Fibroblast of lung (primary cell): Measurements from ENCODE around the gene CADM2. TPM values are rescaled to one million over a fixed set of nuclear protein-coding genes. Genes with fewer than 3 reads are reported as not detected.

ENCODE experiments used
- DNase-seq, 2 donors: peaks; one replicate each; pipeline versions ENCODE4 v3.0.0 to v3.0.0-alpha.2; 2010; ENCODE audit warnings: low read depth in 2 of 2
- H2AFZ ChIP-seq: 2 replicates; pipeline ENCODE4 v1.5.1; 2012; ENCODE audit warnings: low read length, control low read depth, inconsistent platforms
- H3K27ac ChIP-seq: 2 replicates; pipeline ENCODE4 v1.5.1; 2011; ENCODE audit warnings: low read length, control low read depth; ENCODE audit not compliant: insufficient read depth
- H3K27me3 ChIP-seq: 2 replicates; pipeline ENCODE4 v1.5.1; 2011; ENCODE audit warnings: mild to moderate bottlenecking, low read length; ENCODE audit not compliant: control insufficient read depth, insufficient read depth
- H3K36me3 ChIP-seq: 2 replicates; pipeline ENCODE4 v1.5.1; 2011; ENCODE audit warnings: low read length; ENCODE audit not compliant: control insufficient read depth, insufficient read depth
- H3K4me1 ChIP-seq: 2 replicates; pipeline ENCODE4 v1.5.1; 2011; ENCODE audit warnings: low read length; ENCODE audit not compliant: control insufficient read depth, insufficient read depth; ENCODE audit errors: extremely low read depth
- H3K4me2 ChIP-seq: 2 replicates; pipeline ENCODE4 v1.5.1; 2011; ENCODE audit warnings: low read length, control low read depth; ENCODE audit not compliant: insufficient read depth; ENCODE audit errors: extremely low read depth
- H3K4me3 ChIP-seq, 4 experiments: fragments of 200-600 bp in 1 of 4; sonication (generic) in 1 of 4; replicated peaks in 1 of 4; 2 replicates each; pipeline ENCODE4 v1.5.1; 2011 to 2016; ENCODE audit warnings: low read length in 4 of 4, low read depth in 3 of 4, mild to moderate bottlenecking in 3 of 4, control low read depth in 2 of 4, inconsistent platforms in 1 of 4, mixed read lengths in 1 of 4; ENCODE audit not compliant: insufficient read depth in 1 of 4; ENCODE audit errors: control extremely low read depth in 1 of 4
- H3K79me2 ChIP-seq: 2 replicates; pipeline ENCODE4 v1.5.1; 2012; ENCODE audit warnings: mild to moderate bottlenecking, low read length, inconsistent platforms; ENCODE audit not compliant: control insufficient read depth, insufficient read depth
- H3K9ac ChIP-seq: 2 replicates; pipeline ENCODE4 v1.5.1; 2011; ENCODE audit warnings: mild to moderate bottlenecking, low read length, control low read depth; ENCODE audit not compliant: insufficient read depth
- H3K9me3 ChIP-seq: 2 replicates; pipeline ENCODE4 v1.5.1; 2012; ENCODE audit warnings: low read depth, low read length; ENCODE audit not compliant: control insufficient read depth, insufficient read depth
- H4K20me1 ChIP-seq: 2 replicates; pipeline ENCODE4 v1.5.1; 2011; ENCODE audit warnings: low read length; ENCODE audit not compliant: control insufficient read depth, insufficient read depth; ENCODE audit errors: extremely low read depth
- CTCF ChIP-seq, 2 donors: IDR thresholded peaks in 1 of 2; conservative IDR thresholded peaks in 1 of 2; 1 replicate in 1 of 2; 2 replicates in 1 of 2; pipeline ENCODE4 v1.5.1; 2011 to 2012; ENCODE audit warnings: low read length in 2 of 2, control low read depth in 1 of 2, inconsistent platforms in 1 of 2, low read depth in 1 of 2, mild to moderate bottlenecking in 1 of 2
- EZH2 ChIP-seq: IDR thresholded peaks from 2 replicates; pipeline ENCODE4 v1.5.1; 2012; ENCODE audit warnings: low read length, control low read depth, mild to moderate bottlenecking; ENCODE audit errors: missing control alignments
- polyA plus RNA-seq, 2 donors: library from polyadenylated mRNA; depleted of rRNA in 1 of 2; stranded (reverse) in 1 of 2; unstranded in 1 of 2; fragments of >200 nt; gene quantifications; 2 replicates each; pipeline ENCODE4 v1.2.1, GENCODE V29; 2011 to 2012; ENCODE audit warnings: missing spikeins in 1 of 2
- total RNA-seq: library from RNA; depleted of rRNA; stranded (reverse); fragments of >200 nt; gene quantifications from 2 replicates; pipeline ENCODE4 v1.2.1, GENCODE V29; 2014

Gene CADM2
- total and polyA plus RNA-seq, 2 donors (not counting 1 experiment from before 2014, with no cell fraction given) = under 0.01 to 0.12 TPM

DNA sequence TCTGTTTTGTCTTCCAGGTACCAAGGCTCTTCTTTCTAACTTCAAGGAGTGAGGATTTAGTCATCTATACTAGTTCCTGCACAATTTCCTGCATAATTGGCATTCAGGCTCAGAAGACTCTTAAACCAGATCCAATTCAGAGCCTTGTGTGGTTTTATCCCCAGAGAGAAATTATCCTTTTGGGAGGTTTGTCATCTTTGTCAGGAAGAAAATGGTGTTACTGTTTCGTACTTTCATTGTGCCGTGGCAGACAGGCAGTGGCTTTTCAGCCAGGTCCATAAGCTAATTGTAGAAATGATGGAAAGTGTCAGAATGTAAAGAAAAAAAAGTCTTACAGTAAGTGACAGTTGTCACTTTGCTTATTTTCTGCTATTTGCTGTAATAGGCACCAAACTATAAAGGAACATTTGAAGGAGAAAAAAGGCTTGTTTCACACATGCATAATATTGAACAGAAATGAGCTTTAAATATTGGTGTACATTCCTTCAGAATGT is 82.8 kb downstream of the CADM2 start:
- H3K27me3 ChIP-seq = no peaks in the 10 kb centered on the region
- no peaks in the 10 kb centered on the region for H4K20me1 ChIP-seq
- H3K27ac ChIP-seq = no peak overlapping the region
- H3K4me2 ChIP-seq = no peak overlapping the region
- no peak overlapping the region for H3K9ac ChIP-seq
- no peaks in the 10 kb centered on the region for H3K9me3 ChIP-seq
- H3K79me2 ChIP-seq = no peaks in the 10 kb centered on the region
- H3K4me3 ChIP-seq = no peak overlapping the region
- no peak overlapping the region for H2AFZ ChIP-seq
- no peak for DNase-seq
- TF ChIP-seq CTCF (conservative IDR thresholded peaks at IDR 0.05 in 1 of 2, IDR thresholded peaks at IDR 0.05 in 1 of 2; ENCODE audit: low read depth in 1 of 2, low read length in 2 of 2) = no peak
- H3K36me3 ChIP-seq = no peaks in the 10 kb centered on the region
- H3K4me1 ChIP-seq = no peaks in the 10 kb centered on the region

DNA sequence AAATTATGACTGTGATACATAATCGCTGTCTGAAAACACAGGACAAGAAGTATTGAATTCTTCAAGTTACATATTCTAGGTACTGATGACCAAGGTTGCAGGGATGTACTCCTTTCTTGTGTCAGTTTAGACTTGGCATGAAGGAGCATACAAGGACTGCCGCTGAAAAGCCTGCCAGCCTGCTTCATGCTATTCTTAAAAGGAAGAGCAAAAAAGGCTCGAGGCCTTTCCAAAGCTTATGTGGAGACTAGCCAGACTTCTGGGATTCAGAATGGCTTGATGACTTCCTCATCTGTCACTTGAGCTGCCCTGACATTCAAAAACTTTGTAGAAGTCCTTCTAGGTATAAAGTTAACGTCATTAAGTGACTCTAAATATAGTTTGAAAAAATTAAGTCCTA is 92.0 kb downstream of the CADM2 start:
- Histone ChIP-seq H3K27me3 (no peaks in the 10 kb centered on the region), H3K36me3 (no peaks in the 10 kb centered on the region), H3K4me3 (no peak overlapping the region), H3K79me2 (no peaks in the 10 kb centered on the region), H2AFZ (no peak overlapping the region), H3K9ac (no peak overlapping the region), H3K4me1 (no peaks in the 10 kb centered on the region), H3K4me2 (no peak overlapping the region), H3K9me3 (no peaks in the 10 kb centered on the region), H3K27ac (no peak overlapping the region), H4K20me1 (no peaks in the 10 kb centered on the region)
- no peak for DNase-seq
- TF ChIP-seq EZH2 = no peak
- no peak for TF ChIP-seq CTCF (conservative IDR thresholded peaks at IDR 0.05 in 1 of 2, IDR thresholded peaks at IDR 0.05 in 1 of 2; ENCODE audit: low read depth in 1 of 2, low read length in 2 of 2)

GRCh38 chr3:85051786-85052185 is 93.0 kb downstream of the CADM2 start:
- no peaks in the 10 kb centered on the region for H4K20me1 ChIP-seq
- TF ChIP-seq EZH2 (no peak), CTCF (conservative IDR thresholded peaks at IDR 0.05 in 1 of 2, IDR thresholded peaks at IDR 0.05 in 1 of 2; ENCODE audit: low read depth in 1 of 2, low read length in 2 of 2) (no peak)
- H3K9ac ChIP-seq = no peak overlapping the region
- no peaks in the 10 kb centered on the region for H3K36me3 ChIP-seq
- no peak overlapping the region for H3K4me3 ChIP-seq
- H2AFZ ChIP-seq = no peak overlapping the region
- H3K4me1 ChIP-seq = no peaks in the 10 kb centered on the region
- DNase-seq = no peak
- H3K4me2 ChIP-seq = no peak overlapping the region
- H3K27me3 ChIP-seq = no peaks in the 10 kb centered on the region
- no peaks in the 10 kb centered on the region for H3K79me2 ChIP-seq
- no peaks in the 10 kb centered on the region for H3K9me3 ChIP-seq
- no peak overlapping the region for H3K27ac ChIP-seq
